ACHN (cell line): Measurements from ENCODE around the gene HOXC11.

Experiments
- DNase-seq: peaks from one replicate; pipeline ENCODE4 v3.0.0-alpha.2; 2015
- in situ Hi-C: cut with HindIII; loops from 2 replicates; pipeline ENCODE4 v1.10.0; 2017; ENCODE audit warnings: low sequenced_read_pairs, low pct_ligation_motif_present, low pct_unique_long_range_greater_than_20kb

Gene HOXC11

GRCh38 chr12:53991077-53991460, 18.1 kb downstream of the HOXC11 start:
- in situ Hi-C loops: no loop called here
- no peak for DNase-seq

GRCh38 chr12:53992377-53992889, 19.5 kb downstream of the HOXC11 start:
- in situ Hi-C loops: no loop called here
- no peak for DNase-seq

- in situ Hi-C loops: no loop called here
- no peak for DNase-seq
Observed at GRCh38 chr12:53993162-53994008, 20.5 kb downstream of the HOXC11 start.

- in situ Hi-C loops: no loop called here
- DNase-seq: no peak
Observed at GRCh38 chr12:53994009-53994263, 21.0 kb downstream of the HOXC11 start.

GRCh38 chr12:53994264-53995001, 21.5 kb downstream of the HOXC11 start:
- in situ Hi-C loops: no loop called here
- DNase-seq: peak; percentile 46

- peak; percentile 65 for DNase-seq
- in situ Hi-C loops: no loop called here
Observed at GRCh38 chr12:53995002-53995377, 22.1 kb downstream of the HOXC11 start.

- in situ Hi-C loops: no loop called here
- peak; percentile 86 for DNase-seq
Observed at GRCh38 chr12:53995378-53996239, 22.7 kb downstream of the HOXC11 start.

- in situ Hi-C loops: no loop called here
- peak; percentile 49 for DNase-seq
Observed at GRCh38 chr12:53996240-53997203, 23.6 kb downstream of the HOXC11 start.

GRCh38 chr12:53997204-53998109, 24.5 kb downstream of the HOXC11 start:
- in situ Hi-C loops: no loop called here

GRCh38 chr12:53998110-53998899, 25.4 kb downstream of the HOXC11 start:
- DNase-seq: no peak
- in situ Hi-C loops: no loop called here

More at GRCh38 chr12:53997204-53998109, 24.5 kb downstream of the HOXC11 start:
- DNase-seq: no peak

GRCh38 chr12:53998900-53999236, 25.9 kb downstream of the HOXC11 start:
- DNase-seq: no peak
- in situ Hi-C loops: no loop called here

- in situ Hi-C loops: no loop called here
Observed at GRCh38 chr12:53999559-54000115, 26.7 kb downstream of the HOXC11 start.

GRCh38 chr12:54000116-54001114, 27.5 kb downstream of the HOXC11 start, which contains the start of gene HOXC9:
Gene HOXC9, plus strand, starts transcription at chr12:54000161. Its CDS starts 28 bp downstream, at chr12:54000189.
- in situ Hi-C loops: no loop called here

More at GRCh38 chr12:53999559-54000115, 26.7 kb downstream of the HOXC11 start:
- DNase-seq: peak; percentile 89

GRCh38 chr12:54001283-54002187, 28.6 kb downstream of the HOXC11 start:
- no peak for DNase-seq
- in situ Hi-C loops: no loop called here

More at GRCh38 chr12:54000116-54001114, 27.5 kb downstream of the HOXC11 start, which contains the start of gene HOXC9:
- peak; percentile 51 for DNase-seq
